ENCODE measurements around the gene ZNF300. TPM values are rescaled to one million over a fixed set of nuclear protein-coding genes. Genes with fewer than 3 reads are reported as not detected.

ZNF300 gene
- 2.9 to 3.2 TPM (median 2.9 TPM) in 5 replicates for total RNA-seq (2022; extraction: Qiagen RNA extraction; ENCODE audit: low read depth)

GRCh38 chr5:150904479-150905311, at the start of gene ZNF300:
Gene ZNF300 (minus strand): TSS chr5:150904980. CDS start chr5:150903155, 1,825 bp downstream.

GRCh38 chr5:150846308-150846653, 58.5 kb downstream of the ZNF300 start, which contains the start of gene IRGM:
Gene IRGM (plus strand): TSS chr5:150846521. CDS start chr5:150848124, 1,603 bp downstream.

Other genes starting within 250 kb of the ZNF300 start
- 0.03 to 0.29 TPM (median 0.10 TPM) in 3 of 5 replicates, not detected in the others for gene MYOZ3, start 243.7 kb downstream of the ZNF300 start, total RNA-seq (2022; extraction: Qiagen RNA extraction; ENCODE audit: low read depth)
- 50.5 to 54.8 TPM (median 53.2 TPM) in 5 replicates for gene RBM22, start 203.9 kb downstream of the ZNF300 start, total RNA-seq (2022; extraction: Qiagen RNA extraction; ENCODE audit: low read depth)
- gene DCTN4, start 146.0 kb downstream of the ZNF300 start, total RNA-seq (2022; extraction: Qiagen RNA extraction; ENCODE audit: low read depth): 18.4 to 21.8 TPM (median 20.2 TPM) in 5 replicates
- 3.6 to 4.5 TPM (median 3.7 TPM) in 5 replicates for gene SMIM3, start 126.2 kb downstream of the ZNF300 start, total RNA-seq (2022; extraction: Qiagen RNA extraction; ENCODE audit: low read depth)
- 0.06 to 0.17 TPM (median 0.09 TPM) in 3 of 5 replicates, not detected in the others for gene IRGM, start 58.5 kb downstream of the ZNF300 start, total RNA-seq (2022; extraction: Qiagen RNA extraction; ENCODE audit: low read depth)
- 14.7 to 20.6 TPM (median 17.6 TPM) in 5 replicates for gene GPX3, start 115.6 kb upstream of the ZNF300 start, total RNA-seq (2022; extraction: Qiagen RNA extraction; ENCODE audit: low read depth)
- 134 to 143 TPM (median 136 TPM) in 5 replicates for gene TNIP1, start 176.1 kb upstream of the ZNF300 start, total RNA-seq (2022; extraction: Qiagen RNA extraction; ENCODE audit: low read depth)